Endothelial cell of umbilical vein (primary cell): ENCODE measurements around the gene FARP2. TPM values are rescaled to one million over a fixed set of nuclear protein-coding genes. Genes with fewer than 3 reads are reported as not detected.
"Not testable (repeated sequence)": the region's sequence is repeated elsewhere in the genome, so short reads cannot be mapped to it uniquely, and the experiment has no call there.

Experiments
- BruUV-seq: library from RNA; stranded (reverse); fragments of 400-500 nt; replicated peaks from 2 replicates; lab custom pipeline; 2021; lab: Mats Ljungman, UMichigan
- CTCF ChIA-PET: fragments of 300-600, 350-600 bp; sonication (Branson Sonifier 250); formaldehyde crosslinking; loops from one replicate; lab custom pipeline; 2021; ENCODE audit warnings: antibody characterized with exemption, inconsistent platforms; lab: Charles Lee
- POLR2A ChIA-PET: fragments of 300-600, 350-600 bp; sonication (Branson Sonifier 250); formaldehyde crosslinking; loops from one replicate; lab custom pipeline; 2021; ENCODE audit warnings: antibody characterized with exemption, inconsistent platforms; lab: Charles Lee
- DNase-seq: peaks from one replicate; pipeline ENCODE4 v3.0.0-alpha.2; 2011; ENCODE audit warnings: low read depth, low spot score
- FAIRE-seq: peaks from 2 replicates; lab custom pipeline; 2011; peaks lifted over from hg19 to GRCh38; lab: Jason Lieb, UNC
- H2AFZ ChIP-seq: 2 replicates; pipeline ENCODE4 v1.6.0; 2012; ENCODE audit warnings: low read depth, low read length, control low read depth, inconsistent platforms
- H3K27ac ChIP-seq: 2 replicates; pipeline ENCODE4 v1.5.1; 2011; ENCODE audit warnings: low read depth, mild to moderate bottlenecking, control low read depth, low read length, moderate library complexity; ENCODE audit not compliant: insufficient read depth
- H3K27me3 ChIP-seq, 2 experiments: 2 replicates each; pipeline versions ENCODE4 v1.6.0 to v1.6.1; 2011; ENCODE audit warnings: low read length in 2 of 2, mixed read lengths in 1 of 2; ENCODE audit not compliant: control insufficient read depth in 2 of 2, insufficient read depth in 2 of 2
- H3K36me3 ChIP-seq, 2 experiments: 2 replicates in 1 of 2; 3 replicates in 1 of 2; pipeline ENCODE4 v1.5.1; 2011; ENCODE audit warnings: low read length in 2 of 2, mild to moderate bottlenecking in 1 of 2, moderate library complexity in 1 of 2; ENCODE audit not compliant: control insufficient read depth in 2 of 2, insufficient read depth in 2 of 2; ENCODE audit errors: extremely low read depth in 1 of 2
- H3K4me1 ChIP-seq: 3 replicates; pipeline ENCODE4 v1.5.1; 2011; ENCODE audit warnings: mild to moderate bottlenecking, low read length; ENCODE audit not compliant: control insufficient read depth, insufficient read depth; ENCODE audit errors: extremely low read depth
- H3K4me2 ChIP-seq: 2 replicates; pipeline ENCODE4 v1.6.1; 2011; ENCODE audit warnings: low read length, control low read depth, mixed read lengths; ENCODE audit not compliant: insufficient read depth
- H3K4me3 ChIP-seq, 3 experiments: fragments of 200-600 bp in 1 of 3; sonication (generic), shearing (Covaris generic) in 1 of 3; replicated peaks in 1 of 3; 2 replicates each; pipeline ENCODE4 v1.5.1; 2011 to 2016; ENCODE audit warnings: control low read depth in 3 of 3, low read length in 3 of 3, mild to moderate bottlenecking in 2 of 3, inconsistent platforms in 1 of 3, low read depth in 1 of 3, moderate library complexity in 1 of 3; ENCODE audit not compliant: insufficient read depth in 1 of 3
- H3K79me2 ChIP-seq: 2 replicates; pipeline ENCODE4 v1.6.0; 2012; ENCODE audit warnings: low read length, inconsistent platforms; ENCODE audit not compliant: control insufficient read depth, insufficient read depth
- H3K9ac ChIP-seq: replicated peaks from 2 replicates; pipeline ENCODE3; 2011; ENCODE audit warnings: low read length, control low read depth; ENCODE audit not compliant: insufficient read depth; ENCODE audit errors: extremely low read depth
- H3K9me1 ChIP-seq: replicated peaks from 3 replicates; pipeline ENCODE4 v1.6.0; 2011; ENCODE audit warnings: mild to moderate bottlenecking, low read length; ENCODE audit not compliant: control insufficient read depth, insufficient read depth; ENCODE audit errors: extremely low read depth
- H3K9me3 ChIP-seq: replicated peaks from 2 replicates; pipeline ENCODE4 v1.5.1; 2012; ENCODE audit warnings: low read length, inconsistent platforms; ENCODE audit not compliant: control insufficient read depth, insufficient read depth
- H4K20me1 ChIP-seq: replicated peaks from 2 replicates; pipeline ENCODE3; 2011; ENCODE audit warnings: mild to moderate bottlenecking, low read length; ENCODE audit not compliant: control insufficient read depth, insufficient read depth; ENCODE audit errors: extremely low read depth
- EZH2 ChIP-seq: IDR thresholded peaks from 2 replicates; pipeline ENCODE4 v1.6.1; 2012; ENCODE audit warnings: borderline replicate concordance, low read depth, mild to moderate bottlenecking, moderate library complexity, low read length, inconsistent platforms; ENCODE audit not compliant: severe bottlenecking
- FOS ChIP-seq: IDR thresholded peaks from 2 replicates; pipeline ENCODE4 v1.6.1; 2011; ENCODE audit warnings: mild to moderate bottlenecking, low read length, moderate library complexity, borderline replicate concordance; ENCODE audit not compliant: insufficient read depth
- dilution Hi-C: fragments of 300-500 bp; cut with MboI; formaldehyde crosslinking; loops from one replicate; pipeline ENCODE4 v1.15.0; 2019; ENCODE audit warnings: low sequenced_read_pairs; ENCODE audit not compliant: extremely low pct_ligation_motif_present
- intact Hi-C: fragments of 100-400 bp; cut with micrococcal nuclease; formaldehyde crosslinking; loops from one replicate; pipeline ENCODE4 v1.10.0; 2022
- polyA plus RNA-seq, 4 experiments: library from polyadenylated mRNA; depleted of rRNA in 3 of 4; stranded (reverse) in 3 of 4; unstranded in 1 of 4; fragments of >200 nt; gene quantifications; 2 replicates each; pipeline versions ENCODE4 v1.2.1 to v1.2.3, GENCODE V29; 2011 to 2012; ENCODE audit warnings: missing spikeins in 1 of 4
- total RNA-seq: library from RNA; stranded (reverse); gene quantifications from 2 replicates; pipeline ENCODE4 v1.2.3, GENCODE V29; 2021

Gene FARP2
- total and polyA plus RNA-seq, 2 donors (not counting 3 experiments of a cell fraction or from before 2014, with no cell fraction given) = 15.3 to 45.3 TPM

DNA sequence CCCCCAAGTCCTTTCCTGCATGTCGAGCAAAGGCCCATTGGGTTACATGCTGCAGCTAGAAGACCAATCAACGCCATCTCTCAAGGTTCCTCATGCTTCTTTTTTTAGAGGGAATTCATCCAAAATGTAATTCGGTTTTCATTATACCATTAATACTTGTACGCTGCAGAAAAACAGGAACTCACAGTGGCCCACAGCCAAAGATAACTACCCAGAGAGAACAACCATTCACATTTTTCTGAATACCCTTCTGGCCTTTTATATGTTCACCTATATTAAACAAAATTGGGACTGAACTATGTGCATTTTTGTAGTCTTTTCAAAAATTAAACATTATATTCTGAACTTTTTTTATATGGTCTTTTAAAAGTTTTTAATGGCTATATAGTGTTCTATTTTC lies 25.8 kb downstream of the FARP2 start:
- Histone ChIP-seq H4K20me1 (no peaks in the 10 kb centered on the region), H2AFZ (no peak overlapping the region), H3K9me3 (no peaks in the 10 kb centered on the region), H3K36me3 (peaks cover 0 to 2% of the 10 kb centered on the region in 2 experiments), H3K9me1 (no peaks in the 10 kb centered on the region), H3K79me2 (peaks cover 25% of the 10 kb centered on the region), H3K4me2 (peak overlapping the region; percentile 40), H3K9ac (no peak overlapping the region), H3K27ac (no peak overlapping the region), H3K27me3 (no peaks in the 10 kb centered on the region), H3K4me1 (peaks cover 9% of the 10 kb centered on the region), H3K4me3 (no peak overlapping the region)
- intact Hi-C loops (loop anchor here (5.0 kb wide), 1 partner anchor 75 kb away; no protein-coding TSS in a partner anchor), dilution Hi-C loops (no loop called here)
- peak; percentile 72 for DNase-seq
- TF ChIP-seq FOS (no peak), EZH2 (no peak)
- ChIA-PET POLR2A (no interaction called here), CTCF (interaction anchor here (0.9 to 1.6 kb wide), 3 partner anchors 9 to 11 kb away, joined by 3 to 6 read pairs (median 6); no protein-coding TSS in a partner anchor)
- no TSS peak for BruUV-seq
- peak; percentile 84 for FAIRE-seq

DNA sequence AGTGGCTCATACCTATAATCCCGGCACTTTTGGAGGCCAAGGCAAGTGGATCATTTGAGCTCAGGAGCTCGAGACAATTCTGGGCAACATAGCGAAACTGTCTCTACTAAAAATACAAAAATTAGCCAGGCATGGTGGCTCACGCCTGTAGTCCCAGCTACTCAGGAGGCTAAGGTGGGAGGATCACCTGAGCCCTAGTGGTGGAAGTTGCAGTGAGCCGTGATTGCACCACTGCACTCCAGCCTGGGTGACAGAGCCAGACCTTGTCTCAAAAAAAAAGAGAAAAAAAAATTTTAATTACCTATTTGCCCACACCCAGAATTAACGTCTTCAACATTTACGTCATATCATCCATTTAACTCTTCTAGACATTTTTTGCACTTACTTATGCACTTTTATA lies 29.4 kb downstream of the FARP2 start:
- DNase-seq, H3K9me1 ChIP-seq, H3K36me3 ChIP-seq, H4K20me1 ChIP-seq, intact Hi-C loops, H2AFZ ChIP-seq, H3K27me3 ChIP-seq, H3K9ac ChIP-seq, H3K4me3 ChIP-seq, BruUV-seq, H3K27ac ChIP-seq, H3K4me2 ChIP-seq, dilution Hi-C loops, FAIRE-seq, H3K4me1 ChIP-seq, H3K9me3 ChIP-seq: not testable (repeated sequence)
- POLR2A ChIA-PET = interaction anchor here (0.6 kb wide), 1 partner anchor 21 kb away, joined by 4 read pairs; no protein-coding TSS in a partner anchor
- CTCF ChIA-PET = interaction anchor here (1.2 kb wide), 1 partner anchor 10 kb away, joined by 5 read pairs; no protein-coding TSS in a partner anchor
- peaks cover 17% of the 10 kb centered on the region for H3K79me2 ChIP-seq
